Stimulated activated CD4-positive, alpha-beta T cell treated with anti-CD3 and anti-CD28 coated beads, TNF-alpha, amount 100 ng/mL, for 4 hours (primary cell): Measurements from ENCODE around the gene KCNB1.

Source experiments
- DNase-seq, 3 experiments: peaks; one replicate each; pipeline ENCODE4 v3.0.0-alpha.2; 2020; ENCODE audit warnings: low read depth in 3 of 3

Gene KCNB1

GRCh38 chr20:49469060-49469459 lies 13.4 kb downstream of the KCNB1 start:
- DNase-seq, result no peak

- no peak for DNase-seq
These were observed 14.1 kb downstream of the KCNB1 start for GRCh38 chr20:49468412-49468811.

GRCh38 chr20:49466114-49466912 lies 16.2 kb downstream of the KCNB1 start:
- DNase-seq, result no peak

- DNase-seq, result no peak
These were observed 17.9 kb downstream of the KCNB1 start for GRCh38 chr20:49464556-49464955.

- no peak for DNase-seq
These were observed 19.8 kb downstream of the KCNB1 start for GRCh38 chr20:49462626-49463025.

DNA sequence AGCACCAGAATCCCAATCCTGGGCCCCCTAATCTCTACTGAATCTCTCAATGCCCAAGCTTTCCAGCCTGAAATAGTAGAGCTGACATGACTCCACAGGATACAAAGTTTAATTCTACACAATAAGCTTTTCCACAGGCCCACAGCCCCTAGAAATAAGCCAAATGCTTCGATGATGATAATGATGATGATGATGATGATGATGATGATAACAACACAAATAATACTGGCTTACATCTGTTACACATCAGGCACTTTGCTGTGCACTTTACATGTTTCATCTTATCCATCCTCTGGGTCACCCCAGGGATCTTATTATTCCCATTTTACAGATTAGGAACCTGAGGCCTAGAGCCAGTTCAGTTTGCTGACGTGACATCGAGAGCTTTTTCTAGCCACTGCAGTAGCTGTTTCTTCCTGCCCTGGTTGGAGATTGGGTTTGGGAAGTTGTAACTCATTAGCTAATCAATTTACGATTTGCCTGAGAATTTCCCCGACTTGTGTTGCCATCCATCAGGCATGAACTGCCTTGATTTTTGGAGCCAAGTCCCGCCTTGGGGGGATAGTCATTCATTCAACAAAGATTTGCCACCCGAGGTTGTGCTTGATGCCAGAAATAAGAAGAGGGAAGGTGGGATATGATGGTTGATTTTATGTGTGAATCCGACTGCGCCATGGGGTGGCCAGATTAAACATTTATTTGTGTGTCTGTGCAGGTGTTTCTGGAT lies 20.4 kb downstream of the KCNB1 start:
- DNase-seq, result no peak

- DNase-seq, result no peak
These were observed 21.6 kb downstream of the KCNB1 start for GRCh38 chr20:49460916-49461315.

DNA sequence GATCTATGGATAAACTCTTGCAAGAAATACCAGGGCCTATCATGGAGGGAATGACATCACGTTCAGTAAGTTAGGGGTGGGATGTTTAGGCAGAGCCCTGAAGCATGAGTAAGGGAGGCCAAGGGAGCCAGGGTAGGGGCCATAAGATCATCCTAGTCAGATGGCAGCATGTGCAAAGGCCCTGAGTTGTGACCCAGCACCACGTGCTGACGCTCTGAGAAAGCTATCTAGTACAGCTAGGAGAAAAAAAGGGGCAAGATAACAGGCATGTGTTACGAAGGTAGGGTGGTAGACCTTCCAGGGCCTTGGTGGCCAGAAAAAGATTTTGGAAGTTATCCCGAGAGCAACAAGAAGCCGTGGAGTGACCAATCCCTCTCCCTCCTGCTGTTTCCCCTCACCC lies 22.3 kb downstream of the KCNB1 start:
- DNase-seq, result no peak

DNA sequence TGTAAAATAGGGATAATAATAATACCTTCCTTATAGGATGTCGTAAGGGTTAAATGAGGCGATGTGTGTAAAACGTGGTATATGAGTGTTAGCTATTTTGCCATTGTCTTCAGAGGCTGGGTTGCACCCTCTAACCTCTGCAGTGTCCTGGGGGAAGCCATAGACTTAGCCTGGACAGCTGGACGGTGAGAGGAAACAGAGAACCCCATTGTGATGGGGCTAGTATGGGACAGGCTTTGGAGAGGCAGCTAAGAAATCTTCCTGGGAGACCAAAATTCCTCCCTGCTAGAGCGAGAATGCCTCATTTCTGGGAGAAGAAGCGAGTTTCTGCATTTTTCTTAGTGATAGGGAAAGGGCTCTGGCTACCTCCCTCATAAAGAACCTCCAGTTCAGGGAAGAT lies 22.8 kb downstream of the KCNB1 start:
- DNase-seq, result no peak

DNA sequence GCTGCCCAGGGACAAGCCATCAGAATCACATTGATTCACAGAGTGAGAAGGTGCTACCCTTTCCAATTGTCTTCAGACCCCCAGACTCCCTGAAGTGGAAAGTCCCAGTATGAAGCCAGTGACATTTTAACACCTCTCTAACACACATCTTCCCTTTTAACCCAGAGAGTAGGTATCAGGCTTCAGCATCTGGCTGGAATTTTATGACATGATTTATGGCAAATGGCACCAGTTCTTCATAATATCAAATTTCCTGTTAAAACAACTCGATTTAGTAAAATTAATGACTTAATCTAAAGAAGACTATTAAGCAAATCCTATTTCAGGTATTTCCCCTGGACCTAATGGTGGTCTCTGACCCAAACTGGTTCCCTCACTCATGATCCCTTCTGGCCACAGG lies 25.0 kb downstream of the KCNB1 start:
- no peak for DNase-seq

- DNase-seq, result no peak
These were observed 25.8 kb downstream of the KCNB1 start for GRCh38 chr20:49456646-49457045.

GRCh38 chr20:49455691-49456090 lies 26.8 kb downstream of the KCNB1 start:
- no peak for DNase-seq

DNA sequence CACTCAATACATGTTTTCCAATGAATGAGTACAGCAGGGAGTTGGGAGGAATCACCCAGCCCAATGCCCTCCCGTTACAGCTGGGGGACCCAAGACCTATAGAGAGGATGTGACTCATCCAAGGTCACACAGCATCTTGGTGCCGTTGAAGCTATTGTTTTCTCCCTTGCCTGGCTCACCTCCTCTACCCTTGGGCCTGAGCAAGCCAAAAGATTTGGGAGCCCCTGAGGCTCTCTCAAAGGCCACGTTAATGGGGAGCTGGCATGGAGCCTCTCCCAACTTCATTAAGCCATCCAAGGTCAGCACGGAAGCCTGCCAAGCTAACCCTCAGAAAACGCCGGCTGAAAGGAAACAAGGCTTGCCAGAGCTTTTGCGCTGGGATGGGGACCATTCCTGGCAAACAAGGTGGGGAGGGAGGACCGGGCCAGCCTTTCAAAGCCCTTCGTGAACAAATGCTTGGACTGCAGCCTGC lies 30.4 kb downstream of the KCNB1 start:
- DNase-seq, result no peak

DNA sequence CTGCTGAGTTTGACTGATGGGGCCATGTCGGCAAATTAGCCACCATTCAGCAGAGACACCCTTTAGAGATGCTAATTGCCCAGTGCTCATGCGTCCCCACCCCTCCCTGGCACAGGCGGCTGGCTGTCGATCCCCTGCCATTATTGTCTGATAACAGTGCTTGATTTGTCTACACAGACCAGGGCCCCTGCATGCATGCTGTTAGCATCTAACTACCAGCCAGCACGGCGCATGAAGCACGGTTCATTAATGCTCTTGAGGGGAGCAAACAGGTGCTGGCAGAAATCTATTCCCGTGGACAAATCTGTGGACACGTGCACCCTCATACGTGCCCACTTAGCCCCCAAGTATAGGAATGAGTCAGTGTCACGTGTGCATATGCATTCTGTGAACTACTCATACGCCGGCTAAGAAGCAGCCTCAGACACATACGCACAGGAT lies 32.2 kb downstream of the KCNB1 start:
- DNase-seq, result no peak

- DNase-seq, result no peak
These were observed 33.6 kb downstream of the KCNB1 start for GRCh38 chr20:49448917-49449316.

DNA sequence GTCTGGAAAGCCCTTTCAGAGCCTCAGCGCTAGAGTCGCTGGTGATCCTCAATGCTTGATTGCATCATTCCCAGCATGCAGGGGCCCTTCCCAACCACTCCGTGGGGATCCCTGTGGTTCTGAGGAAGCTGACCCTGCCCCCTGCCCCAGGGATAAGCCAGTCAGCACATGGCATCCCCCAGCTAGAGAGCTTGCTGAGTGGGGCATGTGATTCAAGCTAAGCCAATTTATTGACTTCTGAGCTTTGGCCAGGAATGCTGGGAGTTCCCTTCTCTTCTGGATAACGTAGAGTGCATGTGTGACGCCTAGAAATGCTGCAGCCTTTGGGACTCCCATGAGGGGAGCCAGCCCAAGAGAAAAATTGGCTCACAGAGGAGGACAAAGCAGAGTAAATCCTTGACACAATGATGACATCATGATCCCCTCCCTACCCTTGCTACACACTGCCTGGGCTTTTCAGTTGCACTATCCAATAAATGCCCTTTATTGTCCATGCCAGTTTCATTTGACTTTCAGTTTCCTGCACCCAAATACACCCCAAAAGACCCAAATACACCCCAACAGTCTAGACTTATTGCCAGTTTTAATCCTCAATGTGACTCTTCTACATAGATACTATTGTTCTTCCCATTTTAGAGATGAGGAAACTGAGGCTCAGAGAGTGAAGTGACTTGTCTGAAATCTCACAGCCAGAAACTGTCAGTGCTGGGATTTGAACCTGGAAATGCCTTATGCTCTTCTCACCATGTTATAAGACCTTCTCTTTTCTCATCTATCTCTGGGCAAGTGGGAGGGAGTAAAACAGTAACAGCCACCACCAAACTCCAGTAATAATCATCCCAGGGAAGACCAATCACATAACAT lies 34.3 kb downstream of the KCNB1 start:
- no peak for DNase-seq

- no peak for DNase-seq
These were observed 35.1 kb downstream of the KCNB1 start for GRCh38 chr20:49447364-49447763.

- no peak for DNase-seq
These were observed 35.7 kb downstream of the KCNB1 start for GRCh38 chr20:49446808-49447207.

DNA sequence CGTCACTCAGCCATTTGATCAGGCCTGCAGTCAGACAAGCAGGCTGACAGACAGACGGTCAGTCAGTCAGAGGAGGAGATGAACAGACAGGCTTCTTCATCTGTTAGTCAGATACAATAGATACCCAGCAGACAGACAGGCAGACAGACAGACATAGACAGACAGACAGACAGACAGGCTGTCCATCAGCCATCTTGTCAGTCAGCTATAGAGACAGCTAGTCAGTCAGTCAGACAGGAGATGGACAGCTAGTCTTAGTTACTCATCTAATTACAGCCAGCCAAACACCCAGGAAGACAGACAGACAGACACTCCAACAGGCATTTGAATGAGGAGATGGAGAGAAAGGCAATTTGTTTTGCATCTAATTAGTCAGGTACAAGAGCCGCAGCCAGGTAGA lies 36.4 kb downstream of the KCNB1 start:
- no peak for DNase-seq

- DNase-seq, result no peak
These were observed 37.3 kb downstream of the KCNB1 start for GRCh38 chr20:49445176-49445575.

DNA sequence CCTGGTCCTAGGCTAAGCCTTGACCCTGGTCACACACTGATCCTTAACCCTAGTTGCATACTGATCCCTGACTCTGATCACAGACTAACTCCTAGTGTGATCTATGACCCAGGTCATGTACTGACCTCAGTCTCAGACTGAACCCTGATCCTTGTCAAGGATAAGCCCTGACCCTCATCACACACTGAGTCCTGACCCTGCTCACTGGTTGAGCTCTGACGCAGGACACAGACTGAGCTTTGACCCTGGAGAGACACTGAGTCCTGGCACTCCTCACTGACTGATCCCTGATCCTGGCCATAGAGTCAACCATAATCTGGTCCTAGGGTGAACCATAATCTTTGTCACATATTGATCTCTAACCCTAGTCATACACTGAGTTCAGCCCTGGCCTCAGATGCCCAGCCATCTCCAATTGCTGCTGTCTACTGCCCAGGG lies 37.9 kb downstream of the KCNB1 start:
- no peak for DNase-seq

DNA sequence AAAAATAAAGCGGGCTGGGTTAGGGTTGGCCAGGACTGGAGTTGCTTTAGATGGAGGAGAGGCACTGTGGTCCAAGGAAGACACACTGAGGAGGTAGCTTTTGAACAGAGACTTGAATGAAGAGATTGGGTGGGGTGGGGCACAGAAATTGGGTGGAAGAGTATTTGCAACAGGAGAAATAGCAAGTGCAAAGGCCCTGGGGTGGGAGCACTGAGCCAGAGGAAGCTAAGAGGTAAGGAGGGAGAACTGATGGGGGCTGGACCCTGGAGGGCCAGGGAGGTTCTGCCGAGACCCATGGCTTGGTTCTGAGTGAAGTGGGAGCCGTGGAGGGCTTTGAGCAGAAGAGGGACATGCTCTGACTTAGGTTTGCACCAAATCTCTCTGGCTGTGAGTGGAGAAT lies 45.4 kb downstream of the KCNB1 start:
- DNase-seq, result no peak
